PC-9 (cell line): ENCODE data around the gene POLR3C.

Experiments used
- EZH2 ChIP-seq: fragments of 200-600 bp; sonication (generic); IDR thresholded peaks from 2 replicates; pipeline ENCODE4 v1.8.0; 2017; ENCODE audit warnings: antibody characterized with exemption, low read depth
- TF ChIP-seq, protein P1 (sequence below): fragments of 200-600 bp; sonication (generic); conservative IDR thresholded peaks from 2 replicates; pipeline ENCODE4 v1.6.1; 2017; ENCODE audit warnings: mixed run types, antibody characterized with exemption, mild to moderate bottlenecking, moderate library complexity

DNA sequence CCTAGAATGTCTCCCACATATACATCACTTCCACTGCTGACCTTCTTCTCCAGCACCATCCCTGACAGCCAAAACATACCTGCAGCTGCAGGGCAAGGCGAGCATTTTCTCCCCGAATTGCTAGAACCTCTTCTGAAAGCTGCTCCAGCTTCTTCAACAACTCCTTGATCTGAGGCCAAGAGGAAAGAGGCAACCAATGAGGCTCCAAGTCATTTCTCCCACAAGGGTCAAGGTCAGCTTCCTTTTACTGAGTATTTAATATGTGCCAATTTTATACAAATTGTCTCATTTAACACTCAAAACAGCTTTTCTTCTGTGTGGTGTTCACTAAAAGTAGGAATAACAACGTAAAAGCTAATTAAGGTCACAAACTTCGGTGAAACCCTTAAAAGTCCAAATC, 44.2 kb downstream of the POLR3C start:
- TF ChIP-seq, protein P1, sequence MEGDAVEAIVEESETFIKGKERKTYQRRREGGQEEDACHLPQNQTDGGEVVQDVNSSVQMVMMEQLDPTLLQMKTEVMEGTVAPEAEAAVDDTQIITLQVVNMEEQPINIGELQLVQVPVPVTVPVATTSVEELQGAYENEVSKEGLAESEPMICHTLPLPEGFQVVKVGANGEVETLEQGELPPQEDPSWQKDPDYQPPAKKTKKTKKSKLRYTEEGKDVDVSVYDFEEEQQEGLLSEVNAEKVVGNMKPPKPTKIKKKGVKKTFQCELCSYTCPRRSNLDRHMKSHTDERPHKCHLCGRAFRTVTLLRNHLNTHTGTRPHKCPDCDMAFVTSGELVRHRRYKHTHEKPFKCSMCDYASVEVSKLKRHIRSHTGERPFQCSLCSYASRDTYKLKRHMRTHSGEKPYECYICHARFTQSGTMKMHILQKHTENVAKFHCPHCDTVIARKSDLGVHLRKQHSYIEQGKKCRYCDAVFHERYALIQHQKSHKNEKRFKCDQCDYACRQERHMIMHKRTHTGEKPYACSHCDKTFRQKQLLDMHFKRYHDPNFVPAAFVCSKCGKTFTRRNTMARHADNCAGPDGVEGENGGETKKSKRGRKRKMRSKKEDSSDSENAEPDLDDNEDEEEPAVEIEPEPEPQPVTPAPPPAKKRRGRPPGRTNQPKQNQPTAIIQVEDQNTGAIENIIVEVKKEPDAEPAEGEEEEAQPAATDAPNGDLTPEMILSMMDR: no peak
- no peak for TF ChIP-seq EZH2
